WTC11 (cell line): Measurements from ENCODE around the gene ANO10. TPM values are rescaled to one million over a fixed set of nuclear protein-coding genes. Genes with fewer than 3 reads are reported as not detected.

ENCODE experiments used
- ATAC-seq: fragments of 200-7000 bp; cut with Tn5 transposase; 2 replicates; pipeline ENCODE4 v1.10.0; 2021; ENCODE audit warnings: mild to moderate bottlenecking, moderate library complexity
- CTCF ChIA-PET: fragments of 300-600 bp; sonication (Branson Sonifier 250); formaldehyde crosslinking; loops from one replicate; lab custom pipeline; 2021; ENCODE audit warnings: antibody characterized with exemption; lab: Charles Lee
- POLR2A ChIA-PET: fragments of 350-600 bp; sonication (Branson Sonifier 250); formaldehyde crosslinking; loops from one replicate; lab custom pipeline; 2021; ENCODE audit warnings: antibody characterized with exemption; lab: Charles Lee
- DNase-seq: peaks from one replicate; pipeline ENCODE4 v3.0.0; 2021; ENCODE audit warnings: low spot score
- H3K27ac Mint-ChIP-seq: 2 replicates; pipeline ENCODE4 v1.8.0; 2021; ENCODE audit warnings: mixed read lengths
- H3K27me3 Mint-ChIP-seq: 2 replicates; pipeline ENCODE4 v1.8.0; 2021; ENCODE audit warnings: low read depth, mild to moderate bottlenecking, moderate library complexity, mixed read lengths
- H3K36me3 Mint-ChIP-seq: 2 replicates; pipeline ENCODE4 v1.8.0; 2021; ENCODE audit warnings: mixed read lengths
- H3K4me1 Mint-ChIP-seq: 2 replicates; pipeline ENCODE4 v1.8.0; 2022; ENCODE audit warnings: mixed read lengths
- H3K4me3 Mint-ChIP-seq: 2 replicates; pipeline ENCODE4 v1.8.0; 2021; ENCODE audit warnings: mild to moderate bottlenecking, moderate library complexity, mixed read lengths
- H3K9me3 Mint-ChIP-seq: 2 replicates; pipeline ENCODE4 v1.8.0; 2021; ENCODE audit warnings: mixed read lengths
- AFF4 ChIP-seq: sonication (generic); formaldehyde crosslinking; IDR thresholded peaks from 2 replicates; pipeline ENCODE4 v1.8.1; 2023; ENCODE audit warnings: mild to moderate bottlenecking, missing genetic modification reagents, borderline replicate concordance
- ATF1 ChIP-seq: sonication (generic); formaldehyde crosslinking; IDR thresholded peaks from 2 replicates; pipeline ENCODE4 v1.8.1; 2023; ENCODE audit warnings: mild to moderate bottlenecking, moderate library complexity, missing genetic modification reagents
- CBFB ChIP-seq: sonication (generic); formaldehyde crosslinking; IDR thresholded peaks from 2 replicates; pipeline ENCODE4 v1.8.1; 2022; ENCODE audit warnings: mild to moderate bottlenecking, low read depth, missing genetic modification reagents
- CREB1 ChIP-seq: sonication (generic); formaldehyde crosslinking; IDR thresholded peaks from 2 replicates; pipeline ENCODE4 v1.8.0; 2023; ENCODE audit warnings: mild to moderate bottlenecking, missing genetic modification reagents
- FOXK1 ChIP-seq: sonication (generic); formaldehyde crosslinking; IDR thresholded peaks from 2 replicates; pipeline ENCODE4 v1.8.0; 2022; ENCODE audit warnings: mild to moderate bottlenecking, moderate library complexity, missing genetic modification reagents
- MAX ChIP-seq: sonication (generic); formaldehyde crosslinking; IDR thresholded peaks from 2 replicates; pipeline ENCODE4 v1.8.0; 2022; ENCODE audit warnings: mild to moderate bottlenecking, missing genetic modification reagents
- MXD4 ChIP-seq: fragments of 250-450 bp; sonication (Bioruptor Pico); IDR thresholded peaks from 2 replicates; pipeline ENCODE4 v1.8.0; 2021; ENCODE audit warnings: mild to moderate bottlenecking, moderate library complexity, borderline replicate concordance
- NFYB ChIP-seq: sonication (generic); formaldehyde crosslinking; conservative IDR thresholded peaks from 2 replicates; pipeline ENCODE4 v1.8.0; 2022; ENCODE audit warnings: low read depth, missing genetic modification reagents
- RORB ChIP-seq: fragments of 250-450 bp; sonication (Bioruptor Pico); IDR thresholded peaks from 2 replicates; pipeline ENCODE4 v1.9.0; 2021; ENCODE audit warnings: mild to moderate bottlenecking
- SOX15 ChIP-seq: fragments of 250-450 bp; sonication (Bioruptor Pico); IDR thresholded peaks from 2 replicates; pipeline ENCODE4 v1.9.0; 2021; ENCODE audit warnings: mild to moderate bottlenecking
- SP1 ChIP-seq: sonication (generic); formaldehyde crosslinking; conservative IDR thresholded peaks from 2 replicates; pipeline ENCODE4 v1.8.1; 2022; ENCODE audit warnings: missing genetic modification reagents
- STAT6 ChIP-seq: sonication (generic); formaldehyde crosslinking; conservative IDR thresholded peaks from 2 replicates; pipeline ENCODE4 v1.8.1; 2023; ENCODE audit warnings: mild to moderate bottlenecking, low read depth, missing genetic modification reagents, moderate library complexity
- TP53 ChIP-seq: sonication (generic); formaldehyde crosslinking; IDR thresholded peaks from 2 replicates; pipeline ENCODE4 v1.8.1; 2023; ENCODE audit warnings: mild to moderate bottlenecking, missing genetic modification reagents
- ZBTB43 ChIP-seq: sonication (generic); formaldehyde crosslinking; IDR thresholded peaks from 2 replicates; pipeline ENCODE4 v1.8.1; 2023; ENCODE audit warnings: mild to moderate bottlenecking, missing genetic modification reagents
- ZMAT4 ChIP-seq: fragments of 250-450 bp; sonication (Bioruptor Pico); IDR thresholded peaks from 2 replicates; pipeline ENCODE4 v1.9.0; 2021; ENCODE audit warnings: mild to moderate bottlenecking
- ZNF121 ChIP-seq: sonication (generic); formaldehyde crosslinking; IDR thresholded peaks from 2 replicates; pipeline ENCODE4 v1.8.0; 2023; ENCODE audit warnings: missing genetic modification reagents
- ZNF232 ChIP-seq: sonication (generic); formaldehyde crosslinking; IDR thresholded peaks from 2 replicates; pipeline ENCODE4 v1.8.0; 2022; ENCODE audit warnings: mild to moderate bottlenecking, missing genetic modification reagents
- ZNF671 ChIP-seq: fragments of 250-450 bp; sonication (Bioruptor Pico); IDR thresholded peaks from 2 replicates; pipeline ENCODE4 v1.8.0; 2021; ENCODE audit warnings: mild to moderate bottlenecking
- total RNA-seq: library from RNA; stranded (reverse); gene quantifications from 3 replicates; pipeline ENCODE4 v1.2.3, GENCODE V29; 2021

The ANO10 gene
- total RNA-seq, 1 experiment from 2014 or later = 35.1 TPM

- peaks cover 4% of the 10 kb centered on the region for H3K9me3 Mint-ChIP-seq
- no peak overlapping the region for H3K4me3 Mint-ChIP-seq
- H3K36me3 Mint-ChIP-seq = peaks cover 4% of the 10 kb centered on the region; the same call in 1 of the 2 replicates
- H3K27ac Mint-ChIP-seq = no peak overlapping the region
- H3K27me3 Mint-ChIP-seq = no peaks in the 10 kb centered on the region
- TF ChIP-seq MXD4 (CRISPR knock-in tag) = no peak
- no peak for TF ChIP-seq ZBTB43 (CRISPR knock-in tag)
- TF ChIP-seq ZMAT4 (CRISPR knock-in tag) = no peak
- TF ChIP-seq ZNF121 = no peak
- TF ChIP-seq ZNF671 (CRISPR knock-in tag) = no peak
- TF ChIP-seq FOXK1 (CRISPR knock-in tag) = no peak
- TF ChIP-seq AFF4 (CRISPR knock-in tag) = no peak
- TF ChIP-seq STAT6 (CRISPR knock-in tag) = no peak
- no peak for TF ChIP-seq CBFB (CRISPR knock-in tag)
- TF ChIP-seq MAX = no peak
- no peak for TF ChIP-seq NFYB (CRISPR knock-in tag)
- no peak for TF ChIP-seq SP1 (CRISPR knock-in tag)
- no peak for TF ChIP-seq ATF1 (CRISPR knock-in tag)
- no peak for TF ChIP-seq CREB1 (CRISPR knock-in tag)
- no peak for TF ChIP-seq RORB
- no peak for TF ChIP-seq TP53 (CRISPR knock-in tag)
- no peak for TF ChIP-seq SOX15 (CRISPR knock-in tag)
- ChIA-PET CTCF (interaction anchor here (1.1 to 1.3 kb wide), 2 partner anchors 114 to 183 kb away, joined by 3 to 7 read pairs; no protein-coding TSS in a partner anchor), POLR2A (no interaction called here)
- peaks cover 35% of the 10 kb centered on the region for H3K4me1 Mint-ChIP-seq
- ATAC-seq (no peak), DNase-seq (no peak)
These were observed 301.5 kb downstream of the ANO10 start for GRCh38 chr3:43320288-43320687.

- ATAC-seq = no peak
- DNase-seq = no peak
- ChIA-PET POLR2A (no interaction called here), CTCF (interaction anchor here (1.1 kb wide), 1 partner anchor 113 kb away, joined by 3 read pairs; no protein-coding TSS in a partner anchor)
- Mint-ChIP-seq H3K27ac (no peak overlapping the region; the same call in 1 of the 2 replicates), H3K36me3 (peaks cover 4% of the 10 kb centered on the region; the same call in 1 of the 2 replicates), H3K4me3 (no peak overlapping the region), H3K4me1 (peaks cover 35% of the 10 kb centered on the region), H3K27me3 (no peaks in the 10 kb centered on the region), H3K9me3 (peaks cover 4% of the 10 kb centered on the region)
- no peak for TF ChIP-seq ZNF232 (CRISPR knock-in tag)
These were observed 302.0 kb downstream of the ANO10 start for GRCh38 chr3:43319794-43320193.
